ENCODE results near the gene DOCK2. TPM values are rescaled to one million over a fixed set of nuclear protein-coding genes. Genes with fewer than 3 reads are reported as not detected.

DOCK2 gene
- total RNA-seq, 1 donor from 2014 or later: 217 TPM

- H3K4me3 Mint-ChIP-seq (ENCODE audit: low read depth): no peak overlapping the region
- no peak overlapping the region for H3K27ac Mint-ChIP-seq
- intact Hi-C loops (cut with micrococcal nuclease): no loop called here
- no peaks in the 10 kb centered on the region for H3K9me3 Mint-ChIP-seq
- H3K36me3 Mint-ChIP-seq (ENCODE audit: low read depth): peaks cover 40% of the 10 kb centered on the region
- DNase-seq (ENCODE audit: low spot score): no peak
- H3K27me3 Mint-ChIP-seq (ENCODE audit: low read depth): no peaks in the 10 kb centered on the region
- no peaks in the 10 kb centered on the region for H3K4me1 Mint-ChIP-seq (ENCODE audit: low read depth)
These were observed 374.7 kb downstream of the DOCK2 start for GRCh38 chr5:170011751-170012150.

GRCh38 chr5:170012622-170013021 is 375.5 kb downstream of the DOCK2 start:
- H3K36me3 Mint-ChIP-seq (ENCODE audit: low read depth): peaks cover 39% of the 10 kb centered on the region
- no peak for DNase-seq (ENCODE audit: low spot score)

GRCh38 chr5:170020423-170020822 is 383.3 kb downstream of the DOCK2 start:
- peaks cover 42% of the 10 kb centered on the region for H3K36me3 Mint-ChIP-seq (ENCODE audit: low read depth)
- H3K9me3 Mint-ChIP-seq: no peaks in the 10 kb centered on the region
- no peak for DNase-seq (ENCODE audit: low spot score)
- H3K27ac Mint-ChIP-seq: no peak overlapping the region
- no peaks in the 10 kb centered on the region for H3K4me1 Mint-ChIP-seq (ENCODE audit: low read depth)
- intact Hi-C loops (cut with micrococcal nuclease): no loop called here
- H3K4me3 Mint-ChIP-seq (ENCODE audit: low read depth): no peak overlapping the region
- no peaks in the 10 kb centered on the region for H3K27me3 Mint-ChIP-seq (ENCODE audit: low read depth)

More at GRCh38 chr5:170012622-170013021, 375.5 kb downstream of the DOCK2 start:
- no peaks in the 10 kb centered on the region for H3K9me3 Mint-ChIP-seq
- H3K4me1 Mint-ChIP-seq (ENCODE audit: low read depth): no peaks in the 10 kb centered on the region
- no peaks in the 10 kb centered on the region for H3K27me3 Mint-ChIP-seq (ENCODE audit: low read depth)
- H3K4me3 Mint-ChIP-seq (ENCODE audit: low read depth): no peak overlapping the region
- intact Hi-C loops (cut with micrococcal nuclease): no loop called here
- H3K27ac Mint-ChIP-seq: no peak overlapping the region

GRCh38 chr5:170021506-170021905 is 384.4 kb downstream of the DOCK2 start:
- intact Hi-C loops (cut with micrococcal nuclease): no loop called here
- H3K36me3 Mint-ChIP-seq (ENCODE audit: low read depth): peaks cover 48% of the 10 kb centered on the region
- no peak overlapping the region for H3K4me3 Mint-ChIP-seq (ENCODE audit: low read depth)
- no peaks in the 10 kb centered on the region for H3K4me1 Mint-ChIP-seq (ENCODE audit: low read depth)
- no peaks in the 10 kb centered on the region for H3K27me3 Mint-ChIP-seq (ENCODE audit: low read depth)
- no peaks in the 10 kb centered on the region for H3K9me3 Mint-ChIP-seq
- H3K27ac Mint-ChIP-seq: no peak overlapping the region
- DNase-seq (ENCODE audit: low spot score): no peak

GRCh38 chr5:170025853-170026252 is 388.8 kb downstream of the DOCK2 start:
- Mint-ChIP-seq H3K36me3 (ENCODE audit: low read depth) (peaks cover 47% of the 10 kb centered on the region), H3K4me3 (ENCODE audit: low read depth) (no peak overlapping the region), H3K27me3 (ENCODE audit: low read depth) (no peaks in the 10 kb centered on the region), H3K4me1 (ENCODE audit: low read depth) (no peaks in the 10 kb centered on the region), H3K27ac (no peak overlapping the region), H3K9me3 (no peaks in the 10 kb centered on the region)
- no peak for DNase-seq (ENCODE audit: low spot score)
- intact Hi-C loops (cut with micrococcal nuclease): no loop called here

GRCh38 chr5:170028124-170028523 is 391.0 kb downstream of the DOCK2 start:
- Mint-ChIP-seq H3K27ac (no peak overlapping the region), H3K36me3 (ENCODE audit: low read depth) (peaks cover 42% of the 10 kb centered on the region), H3K4me1 (ENCODE audit: low read depth) (no peaks in the 10 kb centered on the region), H3K27me3 (ENCODE audit: low read depth) (no peaks in the 10 kb centered on the region), H3K9me3 (no peaks in the 10 kb centered on the region), H3K4me3 (ENCODE audit: low read depth) (no peak overlapping the region)
- intact Hi-C loops (cut with micrococcal nuclease): no loop called here
- DNase-seq (ENCODE audit: low spot score): no peak

GRCh38 chr5:170034231-170034630 is 397.2 kb downstream of the DOCK2 start:
- Mint-ChIP-seq H3K27ac (no peak overlapping the region), H3K4me1 (ENCODE audit: low read depth) (no peaks in the 10 kb centered on the region), H3K27me3 (ENCODE audit: low read depth) (no peaks in the 10 kb centered on the region), H3K36me3 (ENCODE audit: low read depth) (peaks cover 45% of the 10 kb centered on the region), H3K9me3 (no peaks in the 10 kb centered on the region), H3K4me3 (ENCODE audit: low read depth) (no peak overlapping the region)
- DNase-seq (ENCODE audit: low spot score): no peak
- intact Hi-C loops (cut with micrococcal nuclease): no loop called here

GRCh38 chr5:170038241-170038640 is 401.2 kb downstream of the DOCK2 start:
- Mint-ChIP-seq H3K4me1 (ENCODE audit: low read depth) (peaks cover 3% of the 10 kb centered on the region), H3K27ac (no peak overlapping the region), H3K27me3 (ENCODE audit: low read depth) (no peaks in the 10 kb centered on the region), H3K36me3 (ENCODE audit: low read depth) (peaks cover 62% of the 10 kb centered on the region), H3K4me3 (ENCODE audit: low read depth) (no peak overlapping the region), H3K9me3 (no peaks in the 10 kb centered on the region)
- intact Hi-C loops (cut with micrococcal nuclease): no loop called here
- no peak for DNase-seq (ENCODE audit: low spot score)

- H3K9me3 Mint-ChIP-seq: no peaks in the 10 kb centered on the region
- no peak overlapping the region for H3K4me3 Mint-ChIP-seq (ENCODE audit: low read depth)
- no peak for DNase-seq (ENCODE audit: low spot score)
- H3K27me3 Mint-ChIP-seq (ENCODE audit: low read depth): no peaks in the 10 kb centered on the region
- H3K4me1 Mint-ChIP-seq (ENCODE audit: low read depth): peaks cover 12% of the 10 kb centered on the region
- no peak overlapping the region for H3K27ac Mint-ChIP-seq
- intact Hi-C loops (cut with micrococcal nuclease): no loop called here
- H3K36me3 Mint-ChIP-seq (ENCODE audit: low read depth): peaks cover 71% of the 10 kb centered on the region
These were observed 402.8 kb downstream of the DOCK2 start for GRCh38 chr5:170039830-170040229.

GRCh38 chr5:170046241-170046640 is 409.2 kb downstream of the DOCK2 start:
- Mint-ChIP-seq H3K27ac (no peak overlapping the region), H3K36me3 (ENCODE audit: low read depth) (peaks cover 82% of the 10 kb centered on the region), H3K4me3 (ENCODE audit: low read depth) (no peak overlapping the region), H3K4me1 (ENCODE audit: low read depth) (peaks cover 12% of the 10 kb centered on the region), H3K9me3 (no peaks in the 10 kb centered on the region), H3K27me3 (ENCODE audit: low read depth) (no peaks in the 10 kb centered on the region)
- intact Hi-C loops (cut with micrococcal nuclease): no loop called here
- DNase-seq (ENCODE audit: low spot score): no peak

GRCh38 chr5:170049713-170050112 is 412.6 kb downstream of the DOCK2 start:
- Mint-ChIP-seq H3K9me3 (no peaks in the 10 kb centered on the region), H3K4me3 (ENCODE audit: low read depth) (no peak overlapping the region), H3K36me3 (ENCODE audit: low read depth) (peaks cover 84% of the 10 kb centered on the region), H3K27ac (no peak overlapping the region), H3K4me1 (ENCODE audit: low read depth) (no peaks in the 10 kb centered on the region), H3K27me3 (ENCODE audit: low read depth) (no peaks in the 10 kb centered on the region)
- no peak for DNase-seq (ENCODE audit: low spot score)
- intact Hi-C loops (cut with micrococcal nuclease): no loop called here

- Mint-ChIP-seq H3K27ac (no peak overlapping the region), H3K27me3 (ENCODE audit: low read depth) (no peaks in the 10 kb centered on the region), H3K9me3 (peaks cover 10% of the 10 kb centered on the region), H3K4me3 (ENCODE audit: low read depth) (no peak overlapping the region), H3K4me1 (ENCODE audit: low read depth) (no peaks in the 10 kb centered on the region), H3K36me3 (ENCODE audit: low read depth) (peaks cover 96% of the 10 kb centered on the region)
- no peak for DNase-seq (ENCODE audit: low spot score)
- intact Hi-C loops (cut with micrococcal nuclease): no loop called here
These were observed 416.8 kb downstream of the DOCK2 start for GRCh38 chr5:170053896-170054295.

GRCh38 chr5:170055606-170056005 is 418.5 kb downstream of the DOCK2 start:
- Mint-ChIP-seq H3K27me3 (ENCODE audit: low read depth) (no peaks in the 10 kb centered on the region), H3K4me3 (ENCODE audit: low read depth) (no peak overlapping the region), H3K4me1 (ENCODE audit: low read depth) (no peaks in the 10 kb centered on the region), H3K36me3 (ENCODE audit: low read depth) (peaks cover 96% of the 10 kb centered on the region), H3K9me3 (peaks cover 10% of the 10 kb centered on the region), H3K27ac (no peak overlapping the region)
- intact Hi-C loops (cut with micrococcal nuclease): no loop called here
- no peak for DNase-seq (ENCODE audit: low spot score)

GRCh38 chr5:170056561-170057267 is 419.6 kb downstream of the DOCK2 start:
- H3K36me3 Mint-ChIP-seq (ENCODE audit: low read depth): peaks cover 95% of the 10 kb centered on the region
- H3K27me3 Mint-ChIP-seq (ENCODE audit: low read depth): no peaks in the 10 kb centered on the region
- no peaks in the 10 kb centered on the region for H3K4me1 Mint-ChIP-seq (ENCODE audit: low read depth)
- H3K9me3 Mint-ChIP-seq: peaks cover 10% of the 10 kb centered on the region
- intact Hi-C loops (cut with micrococcal nuclease): no loop called here
- no peak for DNase-seq (ENCODE audit: low spot score)
- H3K4me3 Mint-ChIP-seq (ENCODE audit: low read depth): no peak overlapping the region
- no peak overlapping the region for H3K27ac Mint-ChIP-seq

All from activated T-helper 2 cell treated with anti-CD3 and anti-CD28 coated beads, Interferon-gamma antibody, Interleukin-2, Interleukin-4, amounts not matched to agents 10 μg/mL and 5 μg/mL and 100 μg/mL, durations not matched to agents 14 hours and 24 hours and 36 hours (primary cell).